Motor neuron (in vitro differentiated cells): ENCODE results near the gene SPDEF. TPM values are rescaled to one million over a fixed set of nuclear protein-coding genes. Genes with fewer than 3 reads are reported as not detected.

ENCODE experiments used
- ATAC-seq, 8 experiments: fragments of 200-7000 bp; cut with Tn5 transposase; replicated peaks in 6 of 8; 2 replicates each; pipeline ENCODE4 v1.8.0; 2021; ENCODE audit warnings: mild to moderate bottlenecking in 8 of 8, moderate library complexity in 8 of 8
- H3K27ac ChIP-seq, 2 donors: fragments of 250-450 bp; sonication (Bioruptor Pico); 2 replicates each; pipeline ENCODE4 v1.9.0; 2021; ENCODE audit warnings: antibody characterized with exemption in 2 of 2, mild to moderate bottlenecking in 2 of 2, moderate library complexity in 1 of 2
- H3K4me1 ChIP-seq, 2 donors: fragments of 250-450 bp; sonication (Bioruptor Pico); replicated peaks in 1 of 2; 2 replicates each; pipeline ENCODE4 v1.6.1; 2021; ENCODE audit warnings: antibody characterized with exemption in 2 of 2, mild to moderate bottlenecking in 2 of 2, moderate library complexity in 1 of 2
- H3K4me3 ChIP-seq, 5 donors: fragments of 250-450 bp; sonication (Bioruptor Pico); 2 replicates each; pipeline ENCODE4 v1.9.0; 2021; ENCODE audit warnings: antibody characterized with exemption in 5 of 5, mild to moderate bottlenecking in 5 of 5, moderate library complexity in 4 of 5
- WGBS, 10 experiments: fragments of 450-650 bp; shearing (Covaris generic); methylation state at CpG; one replicate each; pipeline ENCODE4 v1.0.0; 2022; 5-methylcytosine and 5-hydroxymethylcytosine counted together
- in situ Hi-C, 9 experiments: fragments of 400-800 bp; cut with MboI; loops; one replicate each; pipeline ENCODE4 v1.15.0; 2021; ENCODE audit warnings: low sequenced_read_pairs in 9 of 9, low pct_unique_long_range_greater_than_20kb in 2 of 9; ENCODE audit not compliant: unreplicated experiment in 9 of 9
- total RNA-seq, 8 experiments: library from RNA; unstranded; fragments of 300-600 nt; gene quantifications; 2 replicates each; pipeline versions ENCODE4 v1.2.3 to v1.2.4, GENCODE V29; 2022

SPDEF gene
- total RNA-seq, 8 experiments from 2014 or later, result 0.13 to 0.57 (median 0.37) TPM; not detected in 2

DNA sequence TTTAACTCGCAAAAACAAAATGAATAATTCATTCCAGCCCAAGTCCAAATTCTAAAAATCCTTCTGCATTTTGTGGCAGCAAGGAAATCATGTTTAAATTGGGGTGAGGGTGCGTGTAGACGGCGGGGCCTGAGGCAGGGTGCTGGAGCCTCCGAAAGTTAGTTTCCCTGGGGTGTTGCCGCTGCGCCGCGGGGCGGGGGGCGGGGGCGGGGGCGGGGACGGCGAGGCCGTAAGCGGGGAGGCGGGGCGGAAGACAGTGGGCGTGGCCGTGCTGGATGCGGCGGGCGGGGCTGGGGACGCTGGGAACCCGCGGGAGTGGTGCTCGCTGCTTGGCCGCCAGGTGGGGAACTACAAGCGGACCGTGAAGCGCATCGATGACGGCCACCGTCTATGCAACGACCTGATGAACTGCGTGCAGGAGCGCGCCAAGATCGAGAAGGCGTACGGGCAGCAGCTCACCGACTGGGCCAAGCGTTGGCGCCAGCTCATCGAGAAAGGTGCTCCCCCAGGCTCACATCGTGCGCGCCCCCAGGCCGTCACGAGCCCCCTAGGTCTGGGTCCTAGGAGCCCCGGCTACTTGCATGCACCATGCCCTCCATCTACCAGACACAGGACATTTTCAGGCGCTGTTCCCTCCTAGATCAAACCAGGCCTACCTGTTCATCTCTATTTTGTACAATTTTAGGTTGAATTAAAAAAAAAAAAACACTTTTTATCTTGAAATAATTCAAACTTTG is 29.0 kb downstream of the SPDEF start:
- Histone ChIP-seq H3K27ac (no peak overlapping the region), H3K4me3 (peak overlapping the region; percentile 21 to 32 (median 22)), H3K4me1 (peaks cover 4 to 6% of the 10 kb centered on the region in 2 donors)
- in situ Hi-C loops, result no loop called here
- WGBS, 10 experiments, result 0 to 80% (median 13%) methylated on average over 1 to 6 of the region's 53 CpGs; no CpG with 5 or more reads in 3 of the 10 experiments
- ATAC-seq, result peak; percentile 16 to 96 (median 70)

DNA sequence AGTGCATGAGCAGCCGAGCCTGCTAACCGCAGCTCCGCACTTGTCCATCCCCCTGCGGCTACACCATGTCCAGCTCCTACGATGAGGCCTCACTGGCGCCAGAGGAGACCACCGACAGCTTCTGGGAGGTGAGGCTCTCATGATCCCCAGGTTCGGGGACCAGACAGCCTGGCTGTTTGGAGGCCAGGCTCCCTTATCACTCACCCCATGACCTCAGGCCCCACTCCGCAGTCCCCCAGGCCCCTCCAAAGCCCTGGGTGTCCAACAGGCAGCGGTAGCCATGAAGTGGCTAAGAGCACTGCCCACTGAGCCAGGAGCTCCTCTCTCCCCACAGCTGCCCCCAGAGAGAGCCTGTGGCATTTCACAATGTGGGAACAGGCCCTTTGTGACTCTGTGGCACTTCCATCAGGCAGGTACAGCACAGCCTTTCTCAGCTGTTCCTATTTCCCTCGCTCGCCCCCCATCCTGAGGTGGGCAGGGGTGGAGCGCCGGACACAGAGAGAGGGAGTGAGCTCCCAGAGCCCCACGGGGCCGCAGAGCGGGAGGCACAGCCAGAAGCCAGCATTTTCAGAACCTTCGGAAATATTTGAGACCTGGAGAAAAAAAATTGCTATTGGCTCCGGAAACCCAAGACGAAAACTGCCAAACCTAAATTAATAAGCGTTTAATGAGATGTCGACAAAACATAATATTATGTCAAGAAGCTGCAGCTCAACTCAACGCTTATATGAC is 29.7 kb downstream of the SPDEF start:
- peak in 1 of 8 experiments; percentile 7 for ATAC-seq

DNA sequence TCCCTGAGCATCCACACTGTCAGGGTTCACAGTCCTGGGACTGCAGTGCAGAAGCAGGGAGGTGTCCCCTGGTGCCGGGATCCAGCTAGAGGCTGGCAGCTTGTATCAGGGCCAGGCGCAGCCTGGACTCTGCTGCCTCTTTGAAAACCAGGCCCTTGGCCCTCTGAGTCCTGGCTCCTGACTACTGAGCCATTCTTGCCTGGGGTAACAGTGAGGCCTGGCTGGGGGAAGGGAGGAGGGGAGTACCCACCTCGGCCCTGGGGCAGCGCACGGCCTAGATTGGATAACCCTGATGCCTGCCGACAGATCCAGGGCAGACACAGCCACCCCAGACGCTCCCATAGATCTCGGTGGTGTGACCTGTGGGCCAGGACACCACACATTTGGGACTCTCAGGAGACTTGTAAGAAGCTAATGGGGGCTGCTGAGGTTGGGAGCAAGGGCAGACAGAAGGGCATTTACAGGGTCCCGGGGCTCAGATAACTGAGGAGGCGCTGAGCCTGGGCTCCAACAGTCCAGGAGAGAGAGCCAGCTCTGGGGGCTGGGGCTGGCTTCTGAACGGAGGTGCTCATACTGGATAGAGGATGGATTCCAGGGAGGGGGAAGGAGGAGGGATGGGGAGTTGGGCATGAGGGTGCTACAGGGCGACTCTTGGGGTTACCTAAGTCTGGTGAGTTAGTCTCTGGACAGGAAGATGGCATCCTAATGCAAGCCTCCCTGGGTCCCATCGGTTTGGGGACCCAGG is 30.5 kb downstream of the SPDEF start:
- H3K4me1 ChIP-seq, result peaks cover 4 to 6% of the 10 kb centered on the region in 2 donors
- H3K4me3 ChIP-seq, result no peak overlapping the region
- H3K27ac ChIP-seq, result no peak overlapping the region
- peak in 1 of 8 experiments; percentile 6 for ATAC-seq
- 50 to 100% (median 90%) methylated on average over 1 to 2 of the region's 13 CpGs; no CpG with 5 or more reads in 6 of the 10 experiments for WGBS, 10 experiments
- in situ Hi-C loops, result no loop called here

More for the DNA sequence above, 29.7 kb downstream of the SPDEF start:
- Histone ChIP-seq H3K4me1 (peaks cover 4 to 6% of the 10 kb centered on the region in 2 donors), H3K27ac (no peak overlapping the region), H3K4me3 (peak overlapping the region; percentile 13 to 32 (median 21))
- 0 to 51% (median 34%) methylated on average over 1 to 12 of the region's 23 CpGs; no CpG with 5 or more reads in 3 of the 10 experiments for WGBS, 10 experiments
- in situ Hi-C loops, result no loop called here

DNA sequence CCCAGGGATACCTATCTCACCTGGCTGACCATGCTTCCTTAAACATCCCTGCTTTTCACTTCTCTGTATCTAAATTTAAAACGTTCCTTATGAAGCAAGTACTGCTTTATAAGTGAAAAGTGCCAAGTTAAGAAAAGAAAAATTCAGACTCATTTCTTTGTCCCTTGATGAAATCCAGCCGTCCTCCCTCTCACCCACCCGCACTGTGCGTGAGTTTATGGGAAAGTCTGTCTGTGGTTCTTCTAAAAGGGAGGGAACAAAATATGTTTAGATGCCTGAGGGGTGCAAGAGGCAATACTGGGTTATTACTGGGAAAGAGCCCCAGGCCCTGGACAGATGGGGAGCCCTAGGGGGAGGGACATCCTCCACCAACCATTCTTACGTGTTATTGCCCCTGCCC is 31.2 kb downstream of the SPDEF start:
- H3K4me1 ChIP-seq, result peaks cover 4 to 6% of the 10 kb centered on the region in 2 donors
- ATAC-seq, result peak in 1 of 8 experiments; percentile 35
- no peak overlapping the region for H3K4me3 ChIP-seq
- H3K27ac ChIP-seq, result no peak overlapping the region
- in situ Hi-C loops, result no loop called here
- WGBS, 10 experiments, result 0 to 94% (median 65%) methylated on average over 1 to 4 of the region's 5 CpGs; no CpG with 5 or more reads in 2 of the 10 experiments

DNA sequence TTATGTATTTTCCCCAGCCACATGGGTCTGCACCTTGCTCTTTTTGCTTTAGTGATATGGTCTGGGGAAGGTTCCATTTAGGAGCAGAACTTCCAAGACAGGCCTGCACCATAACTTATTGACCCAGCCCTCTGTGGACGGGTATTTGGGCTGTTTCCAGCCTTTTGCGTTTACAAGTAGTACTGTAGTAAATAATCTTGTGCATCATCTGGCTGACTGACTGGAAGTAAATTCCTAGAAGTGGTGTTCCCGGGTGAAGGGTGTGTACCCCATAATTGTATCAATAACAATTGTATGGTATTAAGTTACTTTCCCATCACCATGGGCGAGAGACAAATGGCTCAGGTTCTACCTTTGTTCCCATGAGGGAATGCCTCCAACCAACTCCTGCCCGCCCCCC is 31.6 kb downstream of the SPDEF start:
- 50 to 100% (median 89%) methylated on average over 1 to 5 of the region's 5 CpGs; no CpG with 5 or more reads in 3 of the 10 experiments for WGBS, 10 experiments
- Histone ChIP-seq H3K27ac (no peak overlapping the region), H3K4me3 (no peak overlapping the region), H3K4me1 (peaks cover 4 to 6% of the 10 kb centered on the region in 2 donors)
- peak in 2 of 8 experiments; percentile 53 to 65 for ATAC-seq
- in situ Hi-C loops, result no loop called here

DNA sequence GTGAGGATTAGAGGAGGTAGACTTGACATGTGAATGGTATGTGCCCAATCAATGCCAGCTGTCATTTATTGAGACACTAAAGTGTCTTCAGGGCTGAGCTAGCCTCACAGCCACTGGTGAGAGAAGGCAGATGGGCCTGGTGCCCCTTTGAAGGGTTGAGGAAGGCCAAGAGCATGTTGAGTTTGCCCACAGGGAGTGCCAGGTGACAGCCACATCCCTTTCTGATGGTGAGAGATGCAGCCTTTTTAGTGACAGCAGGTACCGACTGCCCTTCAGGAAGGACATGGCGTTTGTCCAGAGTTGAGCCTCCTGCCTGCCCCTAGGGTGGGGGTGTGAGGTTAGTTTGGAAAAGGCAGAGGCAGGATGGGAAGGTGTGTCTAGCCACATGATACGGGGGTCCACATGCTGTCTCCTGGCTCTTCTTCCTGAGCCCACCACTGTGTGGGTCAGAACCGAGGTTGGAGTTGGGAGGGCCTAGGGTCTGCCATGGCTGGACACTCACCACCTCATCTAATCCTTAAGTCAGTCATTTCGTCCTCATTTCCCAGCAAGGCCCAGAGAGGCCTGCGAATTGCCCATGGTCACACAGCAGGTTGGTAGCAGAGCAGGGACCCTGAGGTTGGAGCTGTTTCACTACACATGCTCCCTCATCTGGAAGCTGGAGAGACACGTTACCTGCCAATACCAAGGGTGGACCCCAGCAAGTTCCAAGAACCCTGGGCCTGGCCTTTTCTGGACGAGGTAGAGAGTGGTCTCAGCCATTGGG is 32.5 kb downstream of the SPDEF start:
- H3K27ac ChIP-seq, result no peak overlapping the region
- no peak overlapping the region for H3K4me3 ChIP-seq
- ATAC-seq, result no peak
- 40 to 100% (median 83%) methylated on average over 1 to 3 of the region's 8 CpGs; no CpG with 5 or more reads in 5 of the 10 experiments for WGBS, 10 experiments
- peaks cover 4 to 6% of the 10 kb centered on the region in 2 donors for H3K4me1 ChIP-seq
- in situ Hi-C loops, result no loop called here

DNA sequence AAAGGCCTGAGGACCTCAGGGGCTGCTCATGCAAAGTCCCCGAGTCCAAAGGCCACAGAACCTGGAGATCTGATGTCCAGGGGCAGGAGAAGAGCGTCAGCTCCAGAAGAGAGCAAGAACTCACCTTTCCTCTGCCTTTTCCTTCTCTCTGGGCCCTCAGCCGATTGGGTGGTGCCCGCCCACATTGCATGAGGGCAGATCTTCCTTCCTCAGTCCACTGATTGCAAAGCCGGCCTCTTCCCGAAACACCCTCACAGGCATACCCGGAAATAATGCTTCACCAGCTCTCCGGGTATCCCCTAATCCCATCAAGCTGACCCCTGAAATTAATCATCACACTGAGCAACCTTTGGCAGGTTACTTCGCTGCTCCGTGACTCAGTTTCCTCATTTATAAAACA is 33.4 kb downstream of the SPDEF start:
- Histone ChIP-seq H3K27ac (no peak overlapping the region), H3K4me1 (peaks cover 3 to 4% of the 10 kb centered on the region in 2 donors), H3K4me3 (no peak overlapping the region)
- 69 to 90% (median 79%) methylated on average over 2 to 7 of the region's 10 CpGs; no CpG with 5 or more reads in 4 of the 10 experiments for WGBS, 10 experiments
- in situ Hi-C loops, result no loop called here
- ATAC-seq, result no peak

DNA sequence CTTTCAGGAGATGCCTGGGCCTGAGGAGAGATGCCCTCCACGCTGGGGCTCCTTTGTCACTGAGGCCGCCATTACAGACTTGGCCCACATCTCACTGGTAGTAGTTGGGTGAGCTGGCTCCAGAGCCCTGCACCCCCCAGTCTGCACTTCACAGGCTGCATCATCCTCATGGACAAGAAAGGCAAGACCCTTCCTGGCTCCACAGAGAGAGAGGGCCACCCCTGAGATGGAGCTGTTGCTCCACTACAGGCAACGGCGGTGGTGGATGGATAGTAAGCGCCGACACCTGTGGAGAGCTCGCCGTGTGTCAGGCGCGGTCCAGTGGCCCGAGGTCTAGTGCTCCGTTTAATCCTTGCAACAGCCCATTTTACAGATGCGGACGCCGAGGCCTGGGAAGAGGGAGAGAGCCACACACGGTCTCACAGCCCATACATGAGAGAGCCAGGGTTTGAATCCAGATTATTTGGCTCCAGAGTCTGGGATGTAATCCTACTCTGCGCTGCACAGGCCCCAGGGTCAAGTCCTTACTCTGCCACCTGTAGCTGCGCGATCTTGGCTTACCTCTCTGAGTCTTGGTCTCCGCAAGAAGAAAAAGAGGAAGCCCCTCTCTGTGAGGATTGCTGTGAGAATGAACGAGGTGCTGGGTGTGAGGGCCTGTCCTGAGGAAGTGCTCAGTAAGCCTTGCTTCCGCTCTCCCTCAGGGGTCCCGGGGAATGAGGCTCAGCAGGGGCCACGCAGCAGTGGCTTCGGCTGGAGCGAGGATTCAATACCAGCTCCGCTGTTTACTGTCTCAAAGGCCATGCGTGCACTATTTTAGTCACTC is 34.5 kb downstream of the SPDEF start:
- Histone ChIP-seq H3K4me3 (no peak overlapping the region), H3K4me1 (peaks cover 2 to 4% of the 10 kb centered on the region in 2 donors), H3K27ac (no peak overlapping the region)
- WGBS, 10 experiments, result 0 to 100% (median 89%) methylated on average over 1 to 24 of the region's 28 CpGs; no CpG with 5 or more reads in 1 of the 10 experiments
- in situ Hi-C loops, result no loop called here
- ATAC-seq, result no peak

DNA sequence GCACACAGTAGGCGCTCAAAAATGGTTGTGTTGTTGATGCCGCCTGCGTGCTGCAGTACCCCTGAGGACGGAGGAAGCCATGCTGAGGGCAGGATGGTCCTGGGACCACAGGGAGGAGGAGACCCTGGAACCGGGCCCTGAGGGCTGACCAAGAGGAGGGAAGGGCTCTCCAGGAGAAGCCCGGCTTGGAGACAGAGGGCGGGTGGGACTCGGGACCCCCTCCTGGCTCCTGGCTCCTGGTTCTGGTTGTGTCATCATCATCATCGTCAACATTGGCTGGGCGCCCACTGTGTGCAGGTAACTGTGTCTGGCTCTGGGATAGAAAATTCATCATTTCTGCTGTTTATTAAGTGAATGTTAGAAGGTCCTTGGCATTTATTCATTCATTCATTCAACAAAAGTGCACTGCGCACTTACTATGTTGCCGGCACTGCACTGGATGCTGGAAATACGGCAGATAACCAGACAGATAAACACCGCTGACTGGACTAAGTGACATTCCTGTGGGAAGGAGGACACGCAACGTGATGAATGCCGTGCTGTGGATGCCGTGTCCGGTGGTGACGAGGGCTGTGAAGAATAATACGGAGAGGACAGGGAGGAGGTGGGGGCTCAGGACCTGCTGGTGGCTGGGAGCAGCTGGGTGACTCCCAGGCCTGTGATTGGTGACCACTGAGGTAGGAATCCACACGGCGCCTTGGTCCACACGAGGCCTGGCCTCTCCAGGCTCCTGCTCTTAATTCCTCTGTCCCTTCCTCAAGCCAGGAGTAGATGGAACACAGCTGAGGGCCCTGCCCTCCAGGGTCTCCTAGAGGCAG is 35.3 kb downstream of the SPDEF start:
- 64 to 100% (median 80%) methylated on average over 1 to 11 of the region's 24 CpGs; no CpG with 5 or more reads in 3 of the 10 experiments for WGBS, 10 experiments
- Histone ChIP-seq H3K27ac (no peak overlapping the region), H3K4me1 (peaks cover 3 to 7% of the 10 kb centered on the region in 2 donors), H3K4me3 (no peak overlapping the region)
- no peak for ATAC-seq
- in situ Hi-C loops, result no loop called here

DNA sequence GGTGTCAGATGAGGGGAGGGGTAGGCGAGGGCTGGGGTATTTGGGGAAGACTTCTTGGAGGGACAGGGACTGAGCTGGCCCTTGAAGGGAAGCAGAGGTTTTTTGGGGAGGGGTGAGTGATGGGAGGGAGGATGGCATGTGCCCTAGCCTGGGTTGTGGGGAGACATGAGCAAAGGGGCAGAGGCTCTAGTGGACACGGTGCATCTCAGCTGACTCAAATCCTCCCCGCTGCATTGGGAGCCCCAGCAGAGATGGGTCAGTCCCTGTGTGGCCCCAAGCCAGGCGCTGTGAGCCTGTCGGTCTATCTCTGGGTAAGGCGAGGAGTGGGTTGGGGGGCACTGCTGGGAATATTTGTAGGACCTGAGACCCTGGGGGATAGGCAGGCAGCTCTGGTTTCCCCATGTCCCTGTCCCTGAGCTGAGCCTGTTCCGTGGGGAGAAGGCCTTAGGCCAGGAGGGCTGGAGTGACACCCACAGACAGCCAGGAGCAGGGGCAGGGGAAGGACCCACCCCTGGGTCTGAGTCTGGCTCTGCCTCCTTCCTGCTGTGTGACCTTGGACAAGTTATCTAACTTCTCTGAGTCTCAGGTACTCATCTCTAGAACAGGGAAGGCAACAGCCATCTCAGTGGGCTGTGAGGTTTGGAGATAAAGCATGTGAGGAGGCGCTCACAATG is 36.0 kb downstream of the SPDEF start:
- in situ Hi-C loops, result no loop called here
- WGBS, 10 experiments, result 40 to 73% (median 59%) methylated on average over 1 to 2 of the region's 8 CpGs; no CpG with 5 or more reads in 6 of the 10 experiments

More for the DNA sequence above, 36.0 kb downstream of the SPDEF start:
- no peak for ATAC-seq
- Histone ChIP-seq H3K27ac (no peak overlapping the region), H3K4me3 (no peak overlapping the region), H3K4me1 (peaks cover 11 to 15% of the 10 kb centered on the region in 2 donors)
